Breast epithelium (tissue), 3 donors: ENCODE results near the gene RFT1.

Experiments used
- POLR2A ChIP-seq: fragments of 450-650 bp; IDR thresholded peaks from one replicate; pipeline ENCODE4 v1.6.1; 2016; ENCODE audit warnings: antibody characterized with exemption, mild to moderate bottlenecking, moderate library complexity
- POLR2AphosphoS5 ChIP-seq, 3 donors: sonication (generic); formaldehyde crosslinking; IDR thresholded peaks; one replicate each; pipeline ENCODE4 v1.6.1; 2017; ENCODE audit warnings: antibody characterized with exemption in 3 of 3
- TF ChIP-seq, protein P1 (sequence below), 3 donors: fragments of 450-650 bp; IDR thresholded peaks; one replicate each; pipeline ENCODE4 v1.5.1; 2016 to 2017; ENCODE audit warnings: antibody characterized with exemption in 3 of 3, mild to moderate bottlenecking in 3 of 3, moderate library complexity in 3 of 3

DNA sequence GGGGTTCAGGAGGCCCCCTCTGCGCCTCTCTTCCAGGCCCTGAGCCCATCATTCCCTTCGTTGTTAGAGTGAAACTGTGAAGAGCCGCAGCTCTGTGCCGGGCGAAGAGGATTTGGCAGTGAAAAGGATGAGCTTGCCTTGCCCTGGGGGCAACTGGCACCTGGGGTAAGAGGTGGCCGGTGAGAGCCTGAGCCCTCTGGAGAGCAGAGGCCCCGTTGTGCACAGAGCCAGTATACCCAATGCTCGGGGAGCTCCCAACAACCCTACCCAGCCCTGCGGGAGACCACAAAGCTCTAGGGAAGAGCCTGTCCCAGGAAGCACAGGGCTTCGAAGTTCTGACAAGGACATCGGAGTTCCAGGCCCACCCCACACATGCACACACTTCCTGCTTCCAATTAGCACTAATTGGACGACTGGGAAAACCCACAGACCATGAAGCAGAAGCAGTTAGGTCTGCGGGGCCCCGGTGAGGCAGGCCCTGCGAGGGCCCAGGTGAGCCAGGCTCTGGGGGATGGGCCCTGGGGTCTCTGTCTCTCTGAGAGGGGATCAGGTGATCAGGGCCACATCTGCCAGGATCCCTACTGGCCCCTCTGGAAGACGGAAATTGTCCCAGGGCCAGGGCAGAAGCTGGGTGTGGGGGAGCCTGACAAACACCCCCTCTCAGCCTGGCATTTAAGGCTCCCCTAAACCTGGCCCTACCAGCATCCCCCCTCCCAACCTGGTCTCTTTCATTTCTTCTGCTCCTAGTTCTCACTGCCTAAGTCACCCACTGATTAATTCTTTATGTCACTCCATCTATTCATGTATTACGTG is 56.5 kb downstream of the RFT1 start:
- TF ChIP-seq, protein P1, sequence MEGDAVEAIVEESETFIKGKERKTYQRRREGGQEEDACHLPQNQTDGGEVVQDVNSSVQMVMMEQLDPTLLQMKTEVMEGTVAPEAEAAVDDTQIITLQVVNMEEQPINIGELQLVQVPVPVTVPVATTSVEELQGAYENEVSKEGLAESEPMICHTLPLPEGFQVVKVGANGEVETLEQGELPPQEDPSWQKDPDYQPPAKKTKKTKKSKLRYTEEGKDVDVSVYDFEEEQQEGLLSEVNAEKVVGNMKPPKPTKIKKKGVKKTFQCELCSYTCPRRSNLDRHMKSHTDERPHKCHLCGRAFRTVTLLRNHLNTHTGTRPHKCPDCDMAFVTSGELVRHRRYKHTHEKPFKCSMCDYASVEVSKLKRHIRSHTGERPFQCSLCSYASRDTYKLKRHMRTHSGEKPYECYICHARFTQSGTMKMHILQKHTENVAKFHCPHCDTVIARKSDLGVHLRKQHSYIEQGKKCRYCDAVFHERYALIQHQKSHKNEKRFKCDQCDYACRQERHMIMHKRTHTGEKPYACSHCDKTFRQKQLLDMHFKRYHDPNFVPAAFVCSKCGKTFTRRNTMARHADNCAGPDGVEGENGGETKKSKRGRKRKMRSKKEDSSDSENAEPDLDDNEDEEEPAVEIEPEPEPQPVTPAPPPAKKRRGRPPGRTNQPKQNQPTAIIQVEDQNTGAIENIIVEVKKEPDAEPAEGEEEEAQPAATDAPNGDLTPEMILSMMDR (IDR thresholded peaks at IDR 0.05): no peak
- TF ChIP-seq POLR2A (no peak), POLR2AphosphoS5 (IDR thresholded peaks at IDR 0.05) (no peak)
